ENCODE measurements around the gene PCSK2.

DNA sequence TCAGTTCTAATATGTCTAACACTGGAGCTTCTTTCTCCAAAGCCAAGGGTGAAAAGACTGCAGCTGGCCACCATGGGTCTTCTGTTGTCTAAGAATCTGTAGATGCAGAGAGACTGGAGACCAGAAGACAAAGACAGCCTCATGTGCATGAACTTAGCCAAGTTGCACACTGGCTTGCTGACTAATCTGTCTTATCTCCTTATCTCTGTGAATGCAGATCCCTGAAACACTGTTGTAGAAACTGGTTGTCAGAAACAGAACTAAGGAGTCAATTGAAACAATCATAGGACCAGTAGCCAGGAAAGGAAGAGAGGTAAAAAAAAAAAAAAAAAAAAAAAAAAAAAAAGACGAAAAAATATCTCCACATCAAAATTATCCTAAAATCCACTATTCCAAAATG, 194.7 kb downstream of the PCSK2 start:
- TF ChIP-seq, protein P1, sequence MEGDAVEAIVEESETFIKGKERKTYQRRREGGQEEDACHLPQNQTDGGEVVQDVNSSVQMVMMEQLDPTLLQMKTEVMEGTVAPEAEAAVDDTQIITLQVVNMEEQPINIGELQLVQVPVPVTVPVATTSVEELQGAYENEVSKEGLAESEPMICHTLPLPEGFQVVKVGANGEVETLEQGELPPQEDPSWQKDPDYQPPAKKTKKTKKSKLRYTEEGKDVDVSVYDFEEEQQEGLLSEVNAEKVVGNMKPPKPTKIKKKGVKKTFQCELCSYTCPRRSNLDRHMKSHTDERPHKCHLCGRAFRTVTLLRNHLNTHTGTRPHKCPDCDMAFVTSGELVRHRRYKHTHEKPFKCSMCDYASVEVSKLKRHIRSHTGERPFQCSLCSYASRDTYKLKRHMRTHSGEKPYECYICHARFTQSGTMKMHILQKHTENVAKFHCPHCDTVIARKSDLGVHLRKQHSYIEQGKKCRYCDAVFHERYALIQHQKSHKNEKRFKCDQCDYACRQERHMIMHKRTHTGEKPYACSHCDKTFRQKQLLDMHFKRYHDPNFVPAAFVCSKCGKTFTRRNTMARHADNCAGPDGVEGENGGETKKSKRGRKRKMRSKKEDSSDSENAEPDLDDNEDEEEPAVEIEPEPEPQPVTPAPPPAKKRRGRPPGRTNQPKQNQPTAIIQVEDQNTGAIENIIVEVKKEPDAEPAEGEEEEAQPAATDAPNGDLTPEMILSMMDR (IDR thresholded peaks at IDR 0.05), result no peak
- no peak for TF ChIP-seq POLR2A (IDR thresholded peaks at IDR 0.05)

Data from esophagus squamous epithelium (tissue), 4 donors.